Trophoblast cell (in vitro differentiated cells and primary cell): ENCODE data around the gene OR5D14. TPM values are rescaled to one million over a fixed set of nuclear protein-coding genes. Genes with fewer than 3 reads are reported as not detected.

Source experiments
- DNase-seq, 2 donors: peaks; one replicate each; pipeline ENCODE4 v3.0.0-alpha.2; 2016
- H2AFZ ChIP-seq: 2 replicates; pipeline ENCODE4 v1.6.1; 2013; ENCODE audit warnings: low read length, moderate library complexity, mild to moderate bottlenecking; ENCODE audit not compliant: insufficient read depth, poor library complexity
- H2AK5ac ChIP-seq: 2 replicates; pipeline ENCODE4 v1.6.1; 2013; ENCODE audit warnings: mild to moderate bottlenecking, low read length
- H2BK120ac ChIP-seq: 2 replicates; pipeline ENCODE4 v1.6.1; 2013; ENCODE audit warnings: low read length, mild to moderate bottlenecking, moderate library complexity; ENCODE audit not compliant: insufficient read depth, poor library complexity
- H2BK12ac ChIP-seq: 2 replicates; pipeline ENCODE4 v1.6.1; 2013; ENCODE audit warnings: mild to moderate bottlenecking, low read length, moderate library complexity
- H2BK5ac ChIP-seq: 2 replicates; pipeline ENCODE4 v1.6.1; 2013; ENCODE audit warnings: low read length, low read depth, moderate library complexity, mild to moderate bottlenecking; ENCODE audit not compliant: poor library complexity
- H3K14ac ChIP-seq: 2 replicates; pipeline ENCODE4 v1.6.1; 2013; ENCODE audit warnings: mild to moderate bottlenecking, low read length
- H3K18ac ChIP-seq: 2 replicates; pipeline ENCODE4 v1.6.1; 2013; ENCODE audit warnings: mild to moderate bottlenecking, low read length
- H3K23ac ChIP-seq: 2 replicates; pipeline ENCODE4 v1.6.1; 2013; ENCODE audit warnings: low read length
- H3K27ac ChIP-seq: 2 replicates; pipeline ENCODE4 v1.5.1; 2013; ENCODE audit warnings: low read depth, mild to moderate bottlenecking, inconsistent platforms, low read length, moderate library complexity
- H3K27me3 ChIP-seq: 2 replicates; pipeline ENCODE4 v1.6.1; 2013; ENCODE audit warnings: inconsistent platforms, mild to moderate bottlenecking, low read length, moderate library complexity; ENCODE audit not compliant: insufficient read depth
- H3K36me3 ChIP-seq, 2 experiments: 1 replicate in 1 of 2; 2 replicates in 1 of 2; pipeline ENCODE4 v1.6.1; 2013; ENCODE audit warnings: low read length in 2 of 2, mild to moderate bottlenecking in 2 of 2, moderate library complexity in 1 of 2; ENCODE audit not compliant: insufficient read depth in 2 of 2, control insufficient read depth in 1 of 2
- H3K4ac ChIP-seq: 2 replicates; pipeline ENCODE4 v1.6.1; 2013; ENCODE audit warnings: low read depth, mild to moderate bottlenecking, low read length, moderate library complexity
- H3K4me1 ChIP-seq, 2 experiments: 1 replicate in 1 of 2; 2 replicates in 1 of 2; pipeline ENCODE4 v1.6.1; 2013; ENCODE audit warnings: low read length in 2 of 2, mild to moderate bottlenecking in 2 of 2, moderate library complexity in 1 of 2; ENCODE audit not compliant: insufficient read depth in 2 of 2, control insufficient read depth in 1 of 2
- H3K4me2 ChIP-seq: 2 replicates; pipeline ENCODE4 v1.6.1; 2013; ENCODE audit warnings: inconsistent platforms, mild to moderate bottlenecking, low read length, moderate library complexity
- H3K4me3 ChIP-seq: 2 replicates; pipeline ENCODE4 v1.5.1; 2013; ENCODE audit warnings: mild to moderate bottlenecking, low read depth, low read length, inconsistent platforms
- H3K79me1 ChIP-seq: one replicate; pipeline ENCODE4 v1.6.1; 2013; ENCODE audit warnings: low read length
- H3K79me2 ChIP-seq: 2 replicates; pipeline ENCODE4 v1.6.1; 2013; ENCODE audit warnings: low read length, mild to moderate bottlenecking; ENCODE audit not compliant: control insufficient read depth, insufficient read depth, poor library complexity
- H3K9ac ChIP-seq: 2 replicates; pipeline ENCODE4 v1.6.1; 2013; ENCODE audit warnings: mild to moderate bottlenecking, low read length
- H3K9me3 ChIP-seq: 2 replicates; pipeline ENCODE4 v1.6.1; 2013; ENCODE audit warnings: low read depth, mild to moderate bottlenecking, control low read depth, inconsistent platforms, low read length; ENCODE audit not compliant: insufficient read depth
- H4K12ac ChIP-seq: 2 replicates; pipeline ENCODE4 v1.6.1; 2013; ENCODE audit warnings: low read depth, mild to moderate bottlenecking, low read length, moderate library complexity
- H4K8ac ChIP-seq: 2 replicates; pipeline ENCODE4 v1.6.1; 2013; ENCODE audit warnings: low read depth, mild to moderate bottlenecking, low read length, moderate library complexity
- H4K91ac ChIP-seq: one replicate; pipeline ENCODE4 v1.6.1; 2013; ENCODE audit warnings: low read depth, mild to moderate bottlenecking, low read length, moderate library complexity
- WGBS: extraction: QIAGEN DNeasy Blood & Tissue Kit; methylation state at CpG from one replicate; pipeline ENCODE4 v1.1.7; 2013; ENCODE audit warnings: missing lambda C conversion rate; ENCODE audit not compliant: insufficient read length, insufficient coverage; ENCODE audit errors: extremely low coverage; 5-methylcytosine and 5-hydroxymethylcytosine counted together
- polyA plus RNA-seq: library from polyadenylated mRNA; stranded (reverse); fragments of 200-250 nt; gene quantifications from 2 replicates; pipeline ENCODE4 v1.2.3, GENCODE V29; 2013

OR5D14 gene
- not detected in 2 replicates for polyA plus RNA-seq

GRCh38 chr11:55795256-55795655 lies at the start of gene OR5D14:
TSS of gene OR5D14 (plus strand) at chr11:55795556. CDS start at chr11:55795556, 0 bp downstream.
- no peak within 1 kb of the TSS for H4K12ac ChIP-seq
- H3K4ac ChIP-seq, result no peak within 1 kb of the TSS

GRCh38 chr11:55773138-55773537 lies 22.2 kb upstream of the OR5D14 start, which contains the start of gene OR5D13:
TSS of gene OR5D13 (plus strand) at chr11:55773438. CDS start at chr11:55773438, 0 bp downstream.
- Histone ChIP-seq H4K12ac (no peak within 1 kb of the TSS), H3K27ac (no peak within 1 kb of the TSS), H3K4me1 (no peaks in the 10 kb centered on the region), H3K79me2 (no peaks in the 10 kb centered on the region), H3K9me3 (peaks cover 2% of the 10 kb centered on the region), H2BK12ac (no peak within 1 kb of the TSS), H4K8ac (no peak within 1 kb of the TSS), H3K18ac (no peak within 1 kb of the TSS), H3K23ac (no peak within 1 kb of the TSS), H3K4ac (no peak within 1 kb of the TSS), H3K27me3 (no peaks in the 10 kb centered on the region), H2AK5ac (no peak within 1 kb of the TSS), H3K79me1 (no peaks in the 10 kb centered on the region), H3K4me3 (no peak within 1 kb of the TSS), H3K4me2 (no peak within 1 kb of the TSS), H2BK5ac (no peak within 1 kb of the TSS), H3K9ac (no peak within 1 kb of the TSS), H4K91ac (no peak within 1 kb of the TSS), H2BK120ac (no peak within 1 kb of the TSS), H2AFZ (no peak within 1 kb of the TSS), H3K14ac (no peak within 1 kb of the TSS), H3K36me3 (no peaks in the 10 kb centered on the region)
- DNase-seq, result no peak

More at GRCh38 chr11:55795256-55795655, at the start of gene OR5D14:
- H3K4me3 ChIP-seq, result no peak within 1 kb of the TSS
- no peaks in the 10 kb centered on the region for H3K36me3 ChIP-seq
- no peak within 1 kb of the TSS for H2BK5ac ChIP-seq
- no peak within 1 kb of the TSS for H3K23ac ChIP-seq
- H4K91ac ChIP-seq, result no peak within 1 kb of the TSS
- no peaks in the 10 kb centered on the region for H3K79me2 ChIP-seq
- no peak within 1 kb of the TSS for H2AFZ ChIP-seq
- DNase-seq, result no peak
- H3K27ac ChIP-seq, result no peak within 1 kb of the TSS
- H2AK5ac ChIP-seq, result no peak within 1 kb of the TSS
- no peak within 1 kb of the TSS for H3K14ac ChIP-seq
- H3K79me1 ChIP-seq, result no peaks in the 10 kb centered on the region
- no peak within 1 kb of the TSS for H3K18ac ChIP-seq
- no peaks in the 10 kb centered on the region for H3K4me1 ChIP-seq
- H3K4me2 ChIP-seq, result no peak within 1 kb of the TSS
- no peak within 1 kb of the TSS for H4K8ac ChIP-seq
- no peaks in the 10 kb centered on the region for H3K27me3 ChIP-seq
- H2BK12ac ChIP-seq, result no peak within 1 kb of the TSS
- H3K9me3 ChIP-seq, result peaks cover 5% of the 10 kb centered on the region
- no peak within 1 kb of the TSS for H2BK120ac ChIP-seq
- peak within 1 kb of the TSS; percentile 67 for H3K9ac ChIP-seq

- Histone ChIP-seq H3K9ac (no peak overlapping the region), H3K79me2 (no peaks in the 10 kb centered on the region), H2AK5ac (no peak overlapping the region), H3K36me3 (peaks cover 0 to 1% of the 10 kb centered on the region in 2 experiments), H4K8ac (no peak overlapping the region), H2AFZ (no peak overlapping the region), H3K4me2 (no peak overlapping the region), H3K18ac (no peak overlapping the region), H4K12ac (no peak overlapping the region), H3K27me3 (no peaks in the 10 kb centered on the region), H2BK120ac (no peak overlapping the region), H2BK5ac (no peak overlapping the region), H3K4ac (no peak overlapping the region), H3K9me3 (peaks cover 5% of the 10 kb centered on the region), H3K27ac (no peak overlapping the region), H3K4me1 (no peaks in the 10 kb centered on the region), H3K23ac (no peak overlapping the region), H2BK12ac (no peak overlapping the region), H4K91ac (no peak overlapping the region), H3K79me1 (no peaks in the 10 kb centered on the region), H3K14ac (no peak overlapping the region), H3K4me3 (no peak overlapping the region)
- no CpG with 5 or more reads among the region's 1 CpG for WGBS
- DNase-seq, result no peak
Observed at GRCh38 chr11:55791606-55792005, 3.8 kb upstream of the OR5D14 start.

GRCh38 chr11:55793321-55793720 lies 2.0 kb upstream of the OR5D14 start:
- H2BK120ac ChIP-seq, result no peak overlapping the region
- H4K12ac ChIP-seq, result no peak overlapping the region
- H3K27ac ChIP-seq, result no peak overlapping the region
- no peaks in the 10 kb centered on the region for H3K79me2 ChIP-seq
- no peak overlapping the region for H3K14ac ChIP-seq
- H3K79me1 ChIP-seq, result no peaks in the 10 kb centered on the region
- H3K27me3 ChIP-seq, result no peaks in the 10 kb centered on the region
- no peak overlapping the region for H3K18ac ChIP-seq
- peaks cover 3% of the 10 kb centered on the region for H3K9me3 ChIP-seq
- H3K9ac ChIP-seq, result no peak overlapping the region
- no peaks in the 10 kb centered on the region for H3K36me3 ChIP-seq
- no peaks in the 10 kb centered on the region for H3K4me1 ChIP-seq
- H4K91ac ChIP-seq, result no peak overlapping the region
- H3K4me2 ChIP-seq, result no peak overlapping the region
- H2AK5ac ChIP-seq, result no peak overlapping the region
- DNase-seq, result no peak
- H4K8ac ChIP-seq, result no peak overlapping the region
- no peak overlapping the region for H3K4ac ChIP-seq
- H2AFZ ChIP-seq, result no peak overlapping the region
- H3K23ac ChIP-seq, result no peak overlapping the region
- H2BK5ac ChIP-seq, result no peak overlapping the region
- no peak overlapping the region for H2BK12ac ChIP-seq
- H3K4me3 ChIP-seq, result no peak overlapping the region
- WGBS, result no CpG with 5 or more reads among the region's 2 CpGs
